ENCODE measurements around the gene PCID2. TPM values are rescaled to one million over a fixed set of nuclear protein-coding genes. Genes with fewer than 3 reads are reported as not detected.

The PCID2 gene
- total and polyA plus RNA-seq, 2 of the 13 experiments (the other 11 are each of a cell fraction or from before 2014, with no cell fraction given), result 65.0 to 111 TPM

GRCh38 chr13:113196970-113197737 lies 11.3 kb downstream of the PCID2 start:
- TF ChIP-seq SIN3B (IDR thresholded peaks at IDR 0.05; ENCODE audit: low read length), result no peak
- TF ChIP-seq ZNF790 (CRISPR knock-in tag; IDR thresholded peaks at IDR 0.05; ENCODE audit: borderline replicate concordance), result no peak
- TF ChIP-seq CEBPZ (IDR thresholded peaks at IDR 0.05; ENCODE audit: low read length), result no peak
- no peak for TF ChIP-seq GPBP1L1 (CRISPR knock-in tag; IDR thresholded peaks at IDR 0.05)
- TF ChIP-seq ATAD3A (CRISPR knock-in tag; IDR thresholded peaks at IDR 0.05), result no peak
- no peak for TF ChIP-seq ELF3 (CRISPR knock-in tag; IDR thresholded peaks at IDR 0.05)
- no peak overlapping the region for H2AFZ ChIP-seq (ENCODE audit: low read length)
- H3K36me3 ChIP-seq (replicated peaks in 1 of 2; ENCODE audit: control insufficient read depth in 1 of 2, insufficient read depth in 2 of 2, low read length in 2 of 2), result peaks cover 29 to 76% of the 10 kb centered on the region in 2 experiments
- ChIA-PET POLR2A (interaction anchor here (1.0 to 1.2 kb wide), 2 partner anchors 11 to 75 kb away, joined by 3 read pairs; partner anchors contain the start of genes F10 and PCID2), CTCF (ENCODE audit: low intra/inter-chr PET ratio, low total read pairs) (no interaction called here)
- peaks cover 28% of the 10 kb centered on the region for H3K79me2 ChIP-seq (ENCODE audit: insufficient read depth, low read length)
- FAIRE-seq, result no peak
- no peak overlapping the region for H3K4me3 ChIP-seq (replicated peaks in 1 of 3; ENCODE audit: insufficient read depth in 1 of 3, low read depth in 2 of 3, low read length in 3 of 3)
- H3K4me1 ChIP-seq (ENCODE audit: insufficient read depth, low read length), result peaks cover 3% of the 10 kb centered on the region; the same call in 1 of the 2 replicates
- no peaks in the 10 kb centered on the region for H3K27me3 ChIP-seq (ENCODE audit: control insufficient read depth in 1 of 2, insufficient read depth in 2 of 2, low read length in 2 of 2)
- no peak overlapping the region for H3K9ac ChIP-seq (ENCODE audit: insufficient read depth, low read depth, low read length)
- H3K27ac ChIP-seq (ENCODE audit: extremely low read length, insufficient read depth, low read length), result no peak overlapping the region
- no peaks in the 10 kb centered on the region for H3K9me3 ChIP-seq (ENCODE audit: low read length)
- in situ Hi-C loops (cut with HindIII; ENCODE audit: extremely low pct_ligation_motif_present, low pct_unique_long_range_greater_than_20kb), result no loop called here
- 96% methylated on average over 9 of the region's 9 CpGs for WGBS (ENCODE audit: low lambda C conversion rate)
- no TSS peak for BruUV-seq (replicated peaks)
- no peak for DNase-seq (ENCODE audit: low spot score)
- ATAC-seq, result no peak
- intact Hi-C loops (cut with micrococcal nuclease; ENCODE audit: unreplicated experiment), result no loop called here
- 0 out of 2 replicates have a peak, but pooled peaks cover 4% of the 10 kb centered on the region for H4K20me1 ChIP-seq (ENCODE audit: insufficient read depth, low read length)
- no peak overlapping the region for H3K4me2 ChIP-seq (ENCODE audit: low read depth, low read length)

Measured in HepG2 (cell line).